Lung (tissue), 12 donors: Measurements from ENCODE around the gene ITPK1. TPM values are rescaled to one million over a fixed set of nuclear protein-coding genes. Genes with fewer than 3 reads are reported as not detected.

Source experiments
- ATAC-seq: fragments of 200-7000 bp; cut with Tn5 transposase; one replicate; pipeline ENCODE4 v1.9.1; 2020; ENCODE audit warnings: moderate number of reproducible peaks; ENCODE audit not compliant: insufficient read depth, low FRiP score
- DNase-seq, 3 donors: peaks; one replicate each; pipeline ENCODE4 v3.0.0-alpha.2; 2013 to 2017
- H3K27ac ChIP-seq, 2 donors: one replicate each; pipeline ENCODE4 v1.5.1; 2013; ENCODE audit warnings: mild to moderate bottlenecking in 2 of 2, moderate library complexity in 2 of 2, control low read depth in 1 of 2, inconsistent platforms in 1 of 2, low read depth in 1 of 2, low read length in 1 of 2
- H3K27me3 ChIP-seq, 3 donors: one replicate each; pipeline ENCODE4 v1.5.1; 2013; ENCODE audit warnings: low read length in 2 of 3; ENCODE audit not compliant: control insufficient read depth in 3 of 3, insufficient read depth in 3 of 3
- H3K36me3 ChIP-seq, 4 donors: one replicate each; pipeline ENCODE4 v1.5.1; 2013; ENCODE audit warnings: low read length in 4 of 4, mild to moderate bottlenecking in 1 of 4, moderate library complexity in 1 of 4; ENCODE audit not compliant: control insufficient read depth in 4 of 4, insufficient read depth in 4 of 4
- H3K4me1 ChIP-seq, 5 donors: one replicate each; pipeline ENCODE4 v1.5.1; 2013; ENCODE audit warnings: low read length in 5 of 5, mild to moderate bottlenecking in 2 of 5, moderate library complexity in 1 of 5; ENCODE audit not compliant: control insufficient read depth in 5 of 5, insufficient read depth in 5 of 5
- H3K4me3 ChIP-seq: one replicate; pipeline ENCODE4 v1.5.1; 2013; ENCODE audit warnings: mild to moderate bottlenecking, control low read depth, moderate library complexity
- H3K9ac ChIP-seq, 2 donors: one replicate each; pipeline ENCODE4 v1.5.1; 2013; ENCODE audit warnings: low read length in 2 of 2, control low read depth in 1 of 2; ENCODE audit not compliant: insufficient read depth in 1 of 2
- H3K9me3 ChIP-seq, 4 donors: one replicate each; pipeline ENCODE4 v1.5.1; 2013; ENCODE audit warnings: low read length in 3 of 4, mild to moderate bottlenecking in 1 of 4, moderate library complexity in 1 of 4; ENCODE audit not compliant: control insufficient read depth in 4 of 4, insufficient read depth in 3 of 4
- CTCF ChIP-seq: IDR thresholded peaks from 2 replicates; pipeline ENCODE4 v1.5.1; 2012; ENCODE audit warnings: mild to moderate bottlenecking; ENCODE audit errors: control extremely low read depth, extremely low read depth
- WGBS, 2 donors: extraction: QIAGEN DNeasy Blood & Tissue Kit; methylation state at CpG; one replicate each; pipeline ENCODE4 v1.1.7; 2013; 5-methylcytosine and 5-hydroxymethylcytosine counted together
- polyA plus RNA-seq, 2 donors: library from polyadenylated mRNA; stranded (reverse); fragments of 200-250 nt; gene quantifications; one replicate each; pipeline ENCODE4 v1.2.1, GENCODE V29; 2013
- total RNA-seq, 2 donors: library from RNA; depleted of rRNA in 1 of 2; stranded (reverse); fragments of >200 nt in 1 of 2; gene quantifications; one replicate each; pipeline ENCODE4 v1.2.1, GENCODE V29; 2014 to 2021
- donor health status: control.
- donor health status: control.
- donor health status: Bipolar disorder and iron deficiency.
- donor health status: healthy.
- donor health status: DM: yes; HTN: yes; CAD: no.

The ITPK1 gene
- total and polyA plus RNA-seq, 4 donors = 17.5 to 99.4 (median 45.3) TPM

- TF ChIP-seq CTCF = no peak
- no peaks in the 10 kb centered on the region for H3K27me3 ChIP-seq
- 84 to 90% methylated on average over 14 of the region's 14 CpGs for WGBS, 2 donors
- H3K9ac ChIP-seq = no peak overlapping the region
- H3K27ac ChIP-seq = no peak overlapping the region
- H3K36me3 ChIP-seq = peaks cover 0 to 2% (median 0%) of the 10 kb centered on the region in 4 donors
- peaks cover 0 to 2% (median 0%) of the 10 kb centered on the region in 4 donors for H3K9me3 ChIP-seq
- H3K4me3 ChIP-seq = no peak overlapping the region
- H3K4me1 ChIP-seq = peaks cover 0 to 19% (median 12%) of the 10 kb centered on the region in 5 donors
- DNase-seq (no peak), ATAC-seq (no peak)
Observed at GRCh38 chr14:93109572-93110481, 5.9 kb downstream of the ITPK1 start.

- no peak for DNase-seq
- peaks cover 0 to 16% (median 3%) of the 10 kb centered on the region in 5 donors for H3K4me1 ChIP-seq
Observed at GRCh38 chr14:93108105-93108504, 7.6 kb downstream of the ITPK1 start.

GRCh38 chr14:93107453-93107852 lies 8.3 kb downstream of the ITPK1 start:
- no peak for DNase-seq
- Histone ChIP-seq H3K9ac (no peak overlapping the region), H3K4me3 (no peak overlapping the region), H3K27me3 (no peaks in the 10 kb centered on the region), H3K36me3 (peaks cover 0 to 2% (median 0%) of the 10 kb centered on the region in 4 donors), H3K4me1 (peaks cover 0 to 16% (median 0%) of the 10 kb centered on the region in 5 donors), H3K27ac (peak overlapping the region in 1 of 2 donors; percentile 34), H3K9me3 (peaks cover 0 to 2% (median 0%) of the 10 kb centered on the region in 4 donors)
- WGBS, 2 donors = 96% methylated on average over 11 of the region's 11 CpGs
- no peak for ATAC-seq
- TF ChIP-seq CTCF = no peak

More at GRCh38 chr14:93108105-93108504, 7.6 kb downstream of the ITPK1 start:
- Histone ChIP-seq H3K9ac (no peak overlapping the region), H3K27ac (peak overlapping the region in 1 of 2 donors; percentile 34), H3K4me3 (no peak overlapping the region), H3K9me3 (peaks cover 0 to 2% (median 0%) of the 10 kb centered on the region in 4 donors), H3K36me3 (peaks cover 0 to 2% (median 0%) of the 10 kb centered on the region in 4 donors), H3K27me3 (no peaks in the 10 kb centered on the region)
- WGBS, 2 donors = 61 to 70% methylated on average over 4 of the region's 4 CpGs
- no peak for TF ChIP-seq CTCF
- no peak for ATAC-seq
